Activated T-helper 2 cell treated with anti-CD3 and anti-CD28 coated beads, Interferon-gamma antibody, Interleukin-2, Interleukin-4, amounts not matched to agents 10 μg/mL and 5 μg/mL and 100 μg/mL, durations not matched to agents 14 hours and 24 hours and 36 hours (primary cell): ENCODE data around the gene KIF5A. TPM values are rescaled to one million over a fixed set of nuclear protein-coding genes. Genes with fewer than 3 reads are reported as not detected.
"Not testable (repeated sequence)": the region's sequence is repeated elsewhere in the genome, so short reads cannot be mapped to it uniquely, and the experiment has no call there.

ENCODE experiments used
- DNase-seq: peaks from one replicate; pipeline ENCODE4 v3.0.0; 2021; ENCODE audit warnings: low spot score
- H3K27ac Mint-ChIP-seq: one replicate; pipeline ENCODE4 v1.8.0; 2021; ENCODE audit warnings: mixed read lengths
- H3K27me3 Mint-ChIP-seq: one replicate; pipeline ENCODE4 v1.8.0; 2021; ENCODE audit warnings: low read depth, mixed read lengths
- H3K36me3 Mint-ChIP-seq: one replicate; pipeline ENCODE4 v1.8.0; 2021; ENCODE audit warnings: low read depth, mixed read lengths
- H3K4me1 Mint-ChIP-seq: one replicate; pipeline ENCODE4 v1.8.0; 2021; ENCODE audit warnings: low read depth, mixed read lengths
- H3K4me3 Mint-ChIP-seq: one replicate; pipeline ENCODE4 v1.8.0; 2021; ENCODE audit warnings: low read depth, mild to moderate bottlenecking, moderate library complexity, mixed read lengths
- H3K9me3 Mint-ChIP-seq: one replicate; pipeline ENCODE4 v1.8.0; 2021; ENCODE audit warnings: mixed read lengths
- intact Hi-C: fragments of 100-400 bp; cut with micrococcal nuclease; formaldehyde crosslinking; loops from one replicate; pipeline ENCODE4 v1.15.1; 2023
- total RNA-seq: library from RNA; stranded (reverse); gene quantifications from 2 replicates; pipeline ENCODE4 v1.2.3, GENCODE V29; 2022

Gene KIF5A
- total RNA-seq: 3.0 and 3.4 TPM in 2 replicates

DNA sequence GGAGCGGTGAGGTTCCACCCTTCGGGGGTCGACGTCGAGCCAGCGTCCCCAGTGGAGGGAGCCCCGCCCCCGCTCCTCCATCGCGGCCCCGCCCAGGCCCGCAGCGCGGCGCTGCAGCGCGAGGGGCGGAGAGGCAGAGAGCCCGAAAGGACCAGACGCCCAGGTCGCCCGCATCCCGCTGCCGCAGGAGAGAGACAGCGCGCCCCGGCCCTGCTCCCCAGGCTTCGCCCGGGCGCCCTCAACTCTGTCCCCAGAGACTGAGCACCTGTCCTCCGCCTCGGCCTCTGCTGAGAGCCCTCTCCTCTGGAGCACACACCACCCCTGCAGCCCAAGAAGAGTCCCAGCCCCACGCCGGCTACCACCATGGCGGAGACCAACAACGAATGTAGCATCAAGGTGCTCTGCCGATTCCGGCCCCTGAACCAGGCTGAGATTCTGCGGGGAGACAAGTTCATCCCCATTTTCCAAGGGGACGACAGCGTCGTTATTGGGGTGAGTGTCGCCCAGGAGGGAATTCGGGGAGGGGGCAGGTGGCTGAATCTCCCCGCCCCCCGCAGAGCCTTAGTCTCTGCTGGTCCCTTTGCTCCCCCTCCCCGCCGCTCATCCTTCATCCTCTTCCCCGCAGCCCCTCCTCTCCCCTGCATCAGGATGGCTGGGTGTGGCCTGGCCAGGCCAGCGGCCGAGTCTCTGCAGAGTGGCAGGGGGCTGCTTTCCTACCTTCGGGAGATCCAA lies at the start of gene KIF5A:
Gene KIF5A (plus strand): TSS at position 136 of the 732 bp plus-strand sequence. CDS start 228 bp downstream, at position 364.
- Mint-ChIP-seq H3K4me1 (peaks cover 41% of the 10 kb centered on the region), H3K27me3 (peaks cover 18% of the 10 kb centered on the region), H3K9me3 (no peaks in the 10 kb centered on the region), H3K4me3 (peak within 1 kb of the TSS; percentile 78), H3K27ac (no peak within 1 kb of the TSS), H3K36me3 (peaks cover 13% of the 10 kb centered on the region)
- intact Hi-C loops: no loop called here
- peak; percentile 55 for DNase-seq

DNA sequence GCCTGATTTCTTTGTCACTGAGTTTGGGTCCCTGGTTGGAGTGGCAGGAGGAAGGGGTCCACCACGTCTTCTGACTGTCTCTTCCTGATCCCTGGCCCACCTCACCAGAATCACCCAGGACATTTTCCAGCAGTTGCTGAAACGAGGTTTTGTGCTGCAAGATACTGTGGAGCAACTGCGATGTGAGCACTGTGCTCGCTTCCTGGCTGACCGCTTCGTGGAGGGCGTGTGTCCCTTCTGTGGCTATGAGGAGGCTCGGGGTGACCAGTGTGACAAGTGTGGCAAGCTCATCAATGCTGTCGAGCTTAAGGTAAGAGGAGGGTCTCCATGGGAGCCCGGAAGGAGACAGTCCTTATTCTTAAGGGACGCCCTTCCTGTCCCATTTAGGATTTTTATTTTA lies 49.6 kb upstream of the KIF5A start:
- Mint-ChIP-seq H3K9me3 (no peaks in the 10 kb centered on the region), H3K27me3 (no peaks in the 10 kb centered on the region), H3K27ac (no peak overlapping the region), H3K4me1 (no peaks in the 10 kb centered on the region), H3K36me3 (peaks cover 81% of the 10 kb centered on the region), H3K4me3 (no peak overlapping the region)
- DNase-seq: no peak
- intact Hi-C loops: no loop called here

DNA sequence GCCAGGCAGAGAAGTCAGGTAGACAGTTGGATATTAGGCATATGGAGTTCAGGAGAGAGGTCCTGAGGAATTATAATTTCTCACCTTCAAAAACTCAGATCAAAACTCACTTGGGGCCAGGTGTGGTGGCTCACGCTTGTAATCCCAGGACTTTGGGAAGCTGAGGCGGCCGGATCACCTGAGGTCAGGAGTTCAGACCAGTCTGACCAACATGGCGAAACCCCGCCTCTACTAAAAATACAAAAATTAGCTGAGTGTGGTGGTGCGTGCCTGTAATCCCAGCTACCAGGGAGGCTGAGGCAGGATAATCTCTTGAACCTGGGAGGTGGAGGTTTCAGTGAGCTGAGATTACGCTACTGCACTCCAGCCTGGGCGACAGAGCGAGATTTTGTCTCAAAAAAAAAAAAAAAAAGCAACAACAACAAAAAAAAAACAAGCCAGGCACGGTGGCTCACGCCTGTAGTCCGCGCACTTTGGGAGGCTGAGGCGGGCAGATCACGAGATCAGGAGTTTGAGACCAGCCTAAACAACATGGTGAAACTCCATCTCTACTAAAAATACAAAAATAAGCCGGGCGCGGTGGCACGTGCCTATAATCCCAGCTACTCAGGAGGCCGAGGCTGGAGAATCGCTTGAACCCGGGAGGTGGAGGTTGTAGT lies 47.4 kb upstream of the KIF5A start:
- H3K4me1 Mint-ChIP-seq, intact Hi-C loops, H3K4me3 Mint-ChIP-seq, H3K27me3 Mint-ChIP-seq, H3K9me3 Mint-ChIP-seq, H3K27ac Mint-ChIP-seq, DNase-seq: not testable (repeated sequence)
- H3K36me3 Mint-ChIP-seq: peaks cover 78% of the 10 kb centered on the region

DNA sequence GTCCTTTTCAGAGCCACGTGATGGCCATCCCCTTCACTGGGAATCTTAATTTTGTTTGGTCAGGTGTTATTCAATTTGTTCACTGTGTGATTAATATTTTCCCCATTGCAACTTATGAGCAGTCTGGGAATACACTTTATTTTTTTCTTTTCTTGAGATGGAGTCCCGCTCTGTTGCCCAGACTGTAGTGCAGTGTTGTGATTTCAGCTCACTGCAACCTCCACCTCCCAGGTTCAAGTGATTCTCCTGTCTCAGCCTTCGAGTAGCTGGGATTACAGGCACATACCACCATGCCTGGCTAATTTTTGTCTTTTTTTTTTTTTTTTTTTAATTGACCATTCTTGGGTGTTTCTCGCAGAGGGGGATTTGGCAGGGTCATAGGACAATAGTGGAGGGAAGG lies 43.3 kb upstream of the KIF5A start:
- H3K4me3 Mint-ChIP-seq, intact Hi-C loops, H3K27ac Mint-ChIP-seq, DNase-seq, H3K9me3 Mint-ChIP-seq, H3K4me1 Mint-ChIP-seq, H3K27me3 Mint-ChIP-seq: not testable (repeated sequence)
- peaks cover 68% of the 10 kb centered on the region for H3K36me3 Mint-ChIP-seq

DNA sequence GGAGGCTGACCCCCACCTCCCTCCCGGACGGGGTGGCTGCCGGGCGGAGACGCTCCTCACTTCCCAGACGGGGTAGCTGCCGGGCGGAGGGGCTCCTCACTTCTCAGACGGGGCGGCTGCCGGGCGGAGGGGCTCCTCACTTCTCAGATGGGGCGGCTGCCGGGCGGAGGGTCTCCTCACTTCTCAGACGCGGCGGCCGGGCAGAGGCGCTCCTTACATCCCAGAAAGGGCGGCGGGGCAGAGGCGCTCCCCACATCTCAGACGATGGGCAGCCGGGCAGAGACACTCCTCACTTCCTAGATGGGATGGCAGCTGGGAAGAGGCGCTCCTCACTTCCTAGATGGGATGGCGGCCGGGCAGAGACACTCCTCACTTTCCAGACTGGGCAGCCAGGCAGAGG lies 42.0 kb upstream of the KIF5A start:
- intact Hi-C loops, H3K9me3 Mint-ChIP-seq, H3K4me3 Mint-ChIP-seq, H3K4me1 Mint-ChIP-seq, DNase-seq, H3K27me3 Mint-ChIP-seq, H3K27ac Mint-ChIP-seq: not testable (repeated sequence)
- peaks cover 73% of the 10 kb centered on the region for H3K36me3 Mint-ChIP-seq

DNA sequence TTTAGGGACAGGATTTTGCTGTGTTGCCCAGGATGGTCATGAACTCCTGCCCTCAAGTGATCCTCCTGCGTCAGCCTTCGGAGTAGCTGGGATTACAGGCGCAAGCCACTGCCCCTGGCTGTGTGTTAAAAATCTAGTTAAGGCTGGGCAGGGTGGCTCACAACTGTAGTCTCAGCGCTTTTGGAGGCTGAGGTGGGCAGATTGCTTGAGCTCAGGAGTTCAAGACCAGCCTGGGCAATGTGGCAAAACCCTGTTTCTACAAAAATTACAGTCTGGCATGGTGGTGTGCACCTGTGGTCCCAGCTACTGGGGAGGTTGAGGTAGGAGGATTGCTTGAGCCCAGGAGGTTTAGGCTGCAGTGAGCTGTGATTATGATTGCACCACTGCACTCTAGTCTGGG lies 38.7 kb upstream of the KIF5A start:
- H3K27me3 Mint-ChIP-seq: no peaks in the 10 kb centered on the region
- DNase-seq: no peak
- H3K36me3 Mint-ChIP-seq: peaks cover 72% of the 10 kb centered on the region
- peaks cover 8% of the 10 kb centered on the region for H3K4me1 Mint-ChIP-seq
- H3K27ac Mint-ChIP-seq: no peak overlapping the region
- no peaks in the 10 kb centered on the region for H3K9me3 Mint-ChIP-seq
- H3K4me3 Mint-ChIP-seq: no peak overlapping the region
- intact Hi-C loops: no loop called here

DNA sequence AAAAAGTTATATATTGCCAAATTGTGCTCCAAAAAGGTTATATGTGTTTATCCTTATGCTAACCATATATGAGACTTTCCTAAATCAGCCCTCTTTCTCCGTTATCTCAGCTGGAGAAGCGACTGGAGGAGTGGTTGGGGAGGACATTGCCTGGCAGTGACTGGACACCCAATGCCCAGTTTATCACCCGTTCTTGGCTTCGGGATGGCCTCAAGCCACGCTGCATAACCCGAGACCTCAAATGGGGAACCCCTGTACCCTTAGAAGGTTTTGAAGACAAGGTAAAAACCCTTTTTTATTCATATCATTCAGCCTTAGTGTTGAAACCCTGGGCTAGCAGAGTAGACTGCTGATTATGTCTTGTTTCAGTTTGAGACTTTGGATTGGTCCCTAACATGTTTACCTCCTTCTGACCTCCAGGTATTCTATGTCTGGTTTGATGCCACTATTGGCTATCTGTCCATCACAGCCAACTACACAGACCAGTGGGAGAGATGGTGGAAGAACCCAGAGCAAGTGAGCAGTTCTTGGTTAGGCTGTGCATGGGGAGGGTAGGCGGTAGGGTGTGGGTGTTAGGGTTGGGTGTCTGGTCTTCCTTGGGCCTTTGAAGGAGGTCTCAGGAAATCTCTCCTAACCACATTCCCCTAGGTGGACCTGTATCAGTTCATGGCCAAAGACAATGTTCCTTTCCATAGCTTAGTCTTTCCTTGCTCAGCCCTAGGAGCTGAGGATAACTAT lies 38.1 kb upstream of the KIF5A start:
- intact Hi-C loops: no loop called here
- Mint-ChIP-seq H3K27me3 (no peaks in the 10 kb centered on the region), H3K27ac (peak overlapping the region; percentile 23), H3K4me3 (no peak overlapping the region), H3K9me3 (no peaks in the 10 kb centered on the region), H3K4me1 (peaks cover 8% of the 10 kb centered on the region), H3K36me3 (peaks cover 73% of the 10 kb centered on the region)
- no peak for DNase-seq

DNA sequence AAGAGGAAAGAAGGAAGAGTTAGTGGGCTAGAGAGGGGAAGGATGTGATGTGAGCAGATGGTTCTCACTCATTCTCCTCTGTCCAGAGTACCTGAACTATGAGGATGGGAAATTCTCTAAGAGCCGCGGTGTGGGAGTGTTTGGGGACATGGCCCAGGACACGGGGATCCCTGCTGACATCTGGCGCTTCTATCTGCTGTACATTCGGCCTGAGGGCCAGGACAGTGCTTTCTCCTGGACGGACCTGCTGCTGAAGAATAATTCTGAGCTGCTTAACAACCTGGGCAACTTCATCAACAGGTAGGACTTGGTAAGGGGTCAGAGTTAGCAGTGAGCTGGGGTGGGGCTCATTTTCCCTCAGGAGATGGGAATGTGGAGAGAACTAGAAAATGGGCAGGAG lies 37.2 kb upstream of the KIF5A start:
- peaks cover 10% of the 10 kb centered on the region for H3K4me1 Mint-ChIP-seq
- H3K27me3 Mint-ChIP-seq: no peaks in the 10 kb centered on the region
- no peak overlapping the region for H3K27ac Mint-ChIP-seq
- no peak overlapping the region for H3K4me3 Mint-ChIP-seq
- no peaks in the 10 kb centered on the region for H3K9me3 Mint-ChIP-seq
- H3K36me3 Mint-ChIP-seq: peaks cover 82% of the 10 kb centered on the region
- no peak for DNase-seq
- intact Hi-C loops: no loop called here

DNA sequence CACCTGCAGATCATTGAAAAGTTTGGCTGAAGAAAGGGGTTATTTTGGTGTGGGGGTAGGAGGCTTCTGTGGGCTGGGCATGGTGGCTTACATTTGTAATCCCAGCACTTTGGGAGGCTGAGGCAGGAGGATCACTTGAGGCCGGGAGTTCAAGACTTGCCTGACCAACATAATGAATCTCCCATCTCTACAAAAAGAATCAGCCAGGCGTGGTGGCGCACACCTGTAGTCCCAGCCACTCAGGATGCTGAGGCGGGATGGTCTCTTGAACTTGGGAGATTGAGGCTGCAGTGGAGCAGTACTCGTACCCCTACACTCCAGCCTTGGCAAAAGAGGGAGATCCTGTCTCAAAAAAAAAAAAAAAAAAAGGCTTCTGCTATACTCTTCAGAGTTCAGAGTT lies 36.6 kb upstream of the KIF5A start:
- Mint-ChIP-seq H3K9me3 (no peaks in the 10 kb centered on the region), H3K27ac (no peak overlapping the region), H3K36me3 (peaks cover 85% of the 10 kb centered on the region), H3K4me3 (no peak overlapping the region), H3K27me3 (no peaks in the 10 kb centered on the region), H3K4me1 (peaks cover 14% of the 10 kb centered on the region)
- intact Hi-C loops: no loop called here
- no peak for DNase-seq

DNA sequence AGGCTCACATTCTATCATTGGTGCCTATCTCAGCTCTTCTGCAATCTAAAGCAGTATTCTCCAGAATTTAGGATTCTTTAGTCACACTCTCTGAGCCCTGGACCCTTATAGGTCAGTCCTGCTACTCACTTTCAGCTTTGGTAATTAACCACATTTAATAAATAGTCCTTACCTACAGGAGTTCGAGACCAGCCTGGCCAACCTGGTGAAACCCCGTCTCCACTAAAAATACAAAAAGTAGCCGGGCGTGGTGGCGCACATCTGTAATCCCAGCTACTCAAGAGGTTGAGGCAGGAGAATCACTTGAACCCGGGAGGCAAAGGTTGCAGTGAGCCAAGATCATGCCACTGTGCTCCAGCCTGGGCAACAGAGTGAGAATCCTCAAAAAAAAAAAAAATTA lies 36.2 kb upstream of the KIF5A start:
- H3K27me3 Mint-ChIP-seq, DNase-seq, H3K4me3 Mint-ChIP-seq, H3K27ac Mint-ChIP-seq, H3K9me3 Mint-ChIP-seq, intact Hi-C loops: not testable (repeated sequence)
- peaks cover 86% of the 10 kb centered on the region for H3K36me3 Mint-ChIP-seq
- peaks cover 17% of the 10 kb centered on the region for H3K4me1 Mint-ChIP-seq

DNA sequence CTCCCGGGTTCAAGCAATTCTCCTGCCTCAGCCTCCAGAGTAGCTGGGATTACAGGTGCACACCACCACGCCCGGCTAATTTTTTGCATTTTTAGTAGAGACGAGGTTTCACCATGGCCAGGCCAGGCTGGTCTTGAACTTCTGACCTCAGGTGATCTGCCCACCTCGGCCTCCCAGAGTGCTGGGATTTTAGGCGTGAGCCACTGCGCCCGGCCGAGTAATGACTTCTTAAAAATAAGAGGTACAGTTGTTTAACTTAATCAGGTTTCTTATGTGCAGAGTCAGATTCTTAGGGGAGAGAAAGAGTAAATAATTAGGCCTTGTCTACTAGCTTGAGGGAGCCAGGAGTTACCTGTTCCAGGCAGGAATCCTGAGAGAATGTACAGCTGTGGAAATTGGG lies 35.6 kb upstream of the KIF5A start:
- peaks cover 88% of the 10 kb centered on the region for H3K36me3 Mint-ChIP-seq
- H3K4me3 Mint-ChIP-seq, H3K27ac Mint-ChIP-seq, H3K9me3 Mint-ChIP-seq, H3K27me3 Mint-ChIP-seq, DNase-seq, intact Hi-C loops: not testable (repeated sequence)
- peaks cover 22% of the 10 kb centered on the region for H3K4me1 Mint-ChIP-seq

DNA sequence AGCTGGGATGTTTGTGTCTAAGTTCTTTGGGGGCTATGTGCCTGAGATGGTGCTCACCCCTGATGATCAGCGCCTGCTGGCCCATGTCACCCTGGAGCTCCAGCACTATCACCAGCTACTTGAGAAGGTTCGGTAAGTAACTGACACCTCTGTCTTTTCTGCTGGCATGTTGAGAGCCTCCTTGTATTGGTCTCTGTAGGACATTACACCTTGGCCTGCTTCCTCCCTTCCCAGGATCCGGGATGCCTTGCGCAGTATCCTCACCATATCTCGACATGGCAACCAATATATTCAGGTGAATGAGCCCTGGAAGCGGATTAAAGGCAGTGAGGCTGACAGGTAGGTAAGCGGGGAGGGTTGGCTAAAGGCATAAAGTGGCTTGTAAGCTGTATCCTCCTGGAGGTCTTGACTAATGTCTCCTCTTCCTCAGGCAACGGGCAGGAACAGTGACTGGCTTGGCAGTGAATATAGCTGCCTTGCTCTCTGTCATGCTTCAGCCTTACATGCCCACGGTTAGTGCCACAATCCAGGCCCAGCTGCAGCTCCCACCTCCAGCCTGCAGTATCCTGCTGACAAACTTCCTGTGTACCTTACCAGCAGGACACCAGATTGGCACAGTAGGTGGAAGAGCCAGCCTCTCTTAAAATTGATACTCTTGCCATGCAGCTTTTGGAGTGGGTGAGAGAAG lies 35.0 kb upstream of the KIF5A start:
- intact Hi-C loops: no loop called here
- no peak for DNase-seq
- Mint-ChIP-seq H3K36me3 (peaks cover 88% of the 10 kb centered on the region), H3K4me3 (no peak overlapping the region), H3K27ac (no peak overlapping the region), H3K4me1 (peaks cover 23% of the 10 kb centered on the region), H3K27me3 (no peaks in the 10 kb centered on the region), H3K9me3 (no peaks in the 10 kb centered on the region)
